UCSD-AML1 (cell line): ENCODE data around the gene MTCL1.

Experiments
- DNase-seq: peaks from one replicate; lab custom pipeline; 2025; ENCODE audit not compliant: unreplicated experiment; lab: John Stamatoyannopoulos, UW

The MTCL1 gene

GRCh38 chr18:8766559-8767293, 61.4 kb downstream of the MTCL1 start:
- DNase-seq = no peak

DNA sequence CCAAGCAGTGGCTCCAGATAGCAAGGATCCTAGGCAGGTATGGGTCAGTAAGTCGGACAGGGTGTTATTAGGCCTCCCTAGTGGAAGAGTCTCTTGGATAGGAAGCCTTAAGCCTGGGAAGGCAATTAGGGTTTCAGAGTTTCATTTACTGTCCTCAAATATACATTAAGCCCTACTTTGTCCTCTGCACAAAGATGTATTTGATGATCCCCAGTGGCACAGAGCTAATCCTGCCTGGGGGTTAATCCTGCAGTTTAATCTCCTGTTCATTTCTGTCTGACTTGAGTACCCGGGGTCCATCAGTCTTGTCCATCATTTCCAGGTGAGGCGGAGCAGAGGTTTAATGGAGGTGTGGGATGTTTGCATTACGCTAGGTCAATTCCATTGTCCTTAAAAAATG, 62.0 kb downstream of the MTCL1 start:
- DNase-seq = no peak

GRCh38 chr18:8769509-8770095, 64.2 kb downstream of the MTCL1 start:
- DNase-seq = no peak

GRCh38 chr18:8770657-8771056, 65.3 kb downstream of the MTCL1 start:
- DNase-seq = no peak

- DNase-seq = no peak
Observed at GRCh38 chr18:8771930-8772329, 66.6 kb downstream of the MTCL1 start.

GRCh38 chr18:8773980-8774379, 68.6 kb downstream of the MTCL1 start:
- no peak for DNase-seq

GRCh38 chr18:8776013-8776943, 70.9 kb downstream of the MTCL1 start:
- no peak for DNase-seq

- DNase-seq = no peak
Observed at GRCh38 chr18:8777846-8778245, 72.5 kb downstream of the MTCL1 start.

DNA sequence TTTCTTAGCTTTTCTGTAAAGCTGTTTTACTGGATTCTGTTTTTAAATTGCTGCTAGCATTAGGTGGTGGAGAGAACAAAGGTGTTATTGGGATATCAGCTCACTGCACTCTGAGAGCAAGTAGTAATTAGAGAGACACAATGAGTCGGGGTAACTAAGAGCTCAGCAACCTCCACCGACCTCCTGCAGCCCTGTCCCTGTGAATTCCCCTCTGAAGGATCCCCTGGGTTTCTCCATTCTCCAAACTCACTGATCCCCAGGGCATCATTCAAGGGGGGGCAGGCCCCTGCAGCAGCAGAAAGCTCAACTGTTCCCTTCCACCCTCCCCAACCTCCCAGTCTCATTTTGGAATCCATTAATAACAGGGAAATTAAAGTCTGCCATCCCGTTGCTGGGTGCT, 73.0 kb downstream of the MTCL1 start:
- DNase-seq = no peak

DNA sequence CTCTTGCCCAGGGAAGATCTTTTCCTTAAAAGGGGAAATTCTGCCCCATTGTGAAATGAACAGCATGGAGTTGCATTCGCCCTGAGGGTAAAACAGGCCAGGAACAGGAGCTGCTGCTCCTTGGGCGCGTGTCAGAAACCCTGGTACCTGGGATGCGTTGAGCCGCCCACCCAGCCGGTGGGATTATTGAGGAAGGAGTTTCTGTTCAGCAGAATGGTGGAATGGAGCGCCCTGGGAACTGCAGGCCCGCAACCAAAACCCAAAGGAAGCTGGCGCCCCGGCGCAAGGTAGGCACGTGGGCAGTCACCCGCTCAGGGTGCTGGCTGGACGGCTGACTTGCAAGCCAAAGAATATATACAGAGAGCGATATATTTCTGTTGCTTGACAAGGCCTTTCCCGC, 73.5 kb downstream of the MTCL1 start:
- DNase-seq = no peak

DNA sequence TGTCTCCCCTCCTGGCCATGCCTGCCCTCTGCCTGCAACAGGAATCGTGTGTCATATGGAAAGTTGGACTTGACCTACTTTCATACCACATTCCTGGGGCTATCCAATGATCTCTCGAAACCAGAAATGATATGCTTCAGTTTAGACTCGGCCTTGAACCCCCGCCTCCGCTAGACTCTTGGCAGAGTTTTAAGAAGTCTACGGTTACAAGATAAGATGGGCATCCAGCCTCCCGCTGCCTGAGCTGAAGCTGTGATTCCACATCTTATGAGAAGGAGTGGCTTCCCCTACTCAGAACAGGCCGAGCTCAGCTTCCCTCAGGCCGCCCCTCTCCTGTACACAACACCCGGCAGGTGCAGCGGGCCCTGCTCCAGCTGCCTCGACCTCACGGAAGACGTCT, 73.9 kb downstream of the MTCL1 start:
- no peak for DNase-seq

- no peak for DNase-seq
Observed at GRCh38 chr18:8780227-8780626, 74.9 kb downstream of the MTCL1 start.

DNA sequence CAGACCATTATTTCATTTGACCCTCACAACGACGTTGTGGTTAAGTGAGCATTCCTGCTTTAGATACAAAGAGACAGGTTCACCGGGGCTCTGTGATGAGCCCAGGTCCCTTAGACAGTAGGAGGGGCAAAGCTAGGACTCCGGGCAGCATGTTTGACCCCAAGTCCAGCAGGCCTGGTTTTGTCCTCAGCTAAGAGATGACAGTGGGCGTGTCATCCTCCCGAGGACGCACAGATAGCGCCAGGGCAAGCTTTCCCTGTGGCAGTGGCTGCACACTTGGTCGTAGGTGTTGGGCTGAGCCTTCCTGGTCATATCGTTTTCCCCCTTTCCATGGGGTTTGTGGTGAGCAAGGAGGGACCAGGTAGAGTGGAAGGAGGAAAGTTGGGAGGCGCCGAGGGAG, 76.3 kb downstream of the MTCL1 start:
- no peak for DNase-seq

DNA sequence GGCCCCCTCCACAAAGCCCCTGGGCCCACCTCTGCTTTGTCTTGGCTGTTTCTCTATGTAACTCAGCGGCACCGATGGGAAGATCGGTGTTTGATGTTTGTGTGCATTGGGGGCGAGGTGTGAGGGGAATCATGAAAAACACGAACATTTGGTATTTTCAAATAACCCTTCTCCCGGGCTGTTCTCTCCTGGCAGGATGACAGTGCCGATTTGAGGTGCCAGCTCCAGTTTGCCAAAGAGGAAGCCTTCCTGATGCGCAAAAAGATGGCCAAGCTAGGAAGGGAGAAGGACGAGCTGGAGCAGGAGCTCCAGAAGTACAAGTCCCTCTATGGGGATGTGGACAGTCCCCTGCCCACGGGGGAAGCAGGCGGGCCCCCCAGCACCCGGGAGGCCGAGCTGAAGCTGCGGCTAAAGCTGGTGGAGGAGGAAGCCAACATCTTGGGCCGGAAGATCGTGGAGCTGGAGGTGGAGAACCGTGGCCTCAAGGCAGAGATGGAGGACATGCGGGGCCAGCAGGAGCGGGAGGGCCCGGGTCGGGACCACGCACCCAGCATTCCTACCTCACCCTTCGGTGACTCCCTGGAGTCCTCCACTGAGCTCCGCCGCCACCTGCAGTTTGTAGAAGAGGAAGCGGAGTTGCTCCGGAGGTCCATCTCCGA, 78.1 kb downstream of the MTCL1 start:
- no peak for DNase-seq

DNA sequence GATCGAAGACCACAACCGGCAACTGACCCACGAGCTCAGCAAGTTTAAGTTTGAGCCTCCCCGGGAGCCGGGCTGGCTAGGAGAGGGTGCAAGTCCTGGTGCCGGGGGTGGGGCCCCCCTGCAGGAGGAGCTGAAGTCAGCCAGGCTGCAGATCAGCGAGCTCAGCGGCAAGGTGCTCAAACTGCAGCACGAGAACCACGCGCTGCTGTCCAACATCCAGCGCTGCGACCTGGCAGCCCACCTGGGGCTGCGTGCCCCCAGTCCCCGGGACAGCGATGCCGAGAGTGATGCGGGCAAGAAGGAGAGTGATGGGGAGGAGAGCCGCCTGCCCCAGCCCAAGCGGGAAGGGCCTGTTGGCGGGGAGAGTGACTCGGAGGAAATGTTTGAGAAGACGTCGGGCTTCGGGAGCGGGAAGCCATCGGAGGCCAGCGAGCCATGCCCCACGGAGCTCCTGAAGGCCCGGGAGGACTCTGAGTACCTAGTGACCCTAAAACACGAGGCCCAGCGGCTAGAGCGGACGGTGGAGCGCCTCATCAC, 78.7 kb downstream of the MTCL1 start:
- DNase-seq = no peak

DNA sequence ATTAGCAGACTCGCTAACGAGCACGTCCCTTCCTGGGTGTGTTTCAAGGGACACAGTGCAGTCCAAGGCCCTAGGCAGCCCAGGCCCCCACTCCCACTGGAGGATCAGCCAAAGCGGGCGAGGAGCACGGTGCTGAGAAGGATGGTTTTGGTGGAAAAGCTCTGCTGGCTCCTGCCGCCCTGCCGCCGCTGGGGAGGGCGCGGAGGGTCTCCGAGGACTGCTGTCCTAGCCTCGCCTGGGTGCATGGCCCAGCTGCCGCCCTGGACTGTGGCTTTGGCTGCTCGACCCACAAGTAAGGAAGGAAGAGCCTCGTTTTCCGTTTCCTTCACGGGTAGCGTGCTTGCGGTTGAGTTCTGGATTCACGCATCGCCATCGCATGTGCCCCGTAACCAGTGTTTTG, 79.9 kb downstream of the MTCL1 start:
- DNase-seq = no peak

DNA sequence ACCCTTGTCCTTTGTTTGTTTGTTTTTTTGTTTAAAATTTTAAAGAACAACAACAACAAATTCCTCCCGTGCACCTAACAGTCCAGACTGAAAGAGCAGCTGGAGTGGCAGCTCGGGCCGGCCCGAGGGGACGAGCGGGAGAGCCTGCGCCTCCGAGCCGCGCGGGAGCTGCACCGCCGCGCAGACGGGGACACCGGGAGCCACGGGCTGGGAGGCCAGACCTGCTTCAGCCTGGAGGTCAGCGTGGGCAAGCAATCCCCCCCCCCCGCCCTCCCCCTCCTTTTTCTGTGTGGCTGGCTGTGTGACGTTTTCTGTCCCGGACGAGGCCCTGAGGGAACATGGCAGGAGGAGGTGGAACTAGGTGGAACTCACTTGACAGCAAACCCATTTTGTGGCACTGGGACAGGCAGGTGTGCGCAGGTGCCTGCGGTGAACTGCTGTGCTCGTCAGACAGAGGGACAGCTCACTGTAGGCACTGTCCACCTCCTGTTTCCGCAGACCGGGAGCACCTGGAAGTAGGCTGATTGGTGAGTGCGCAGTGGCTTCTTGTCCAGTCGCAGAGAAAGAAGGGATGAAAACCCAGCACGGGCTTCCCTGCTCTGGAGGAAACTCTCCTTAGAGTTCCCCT, 80.6 kb downstream of the MTCL1 start:
- no peak for DNase-seq

GRCh38 chr18:8786483-8787370, 81.4 kb downstream of the MTCL1 start:
- no peak for DNase-seq

DNA sequence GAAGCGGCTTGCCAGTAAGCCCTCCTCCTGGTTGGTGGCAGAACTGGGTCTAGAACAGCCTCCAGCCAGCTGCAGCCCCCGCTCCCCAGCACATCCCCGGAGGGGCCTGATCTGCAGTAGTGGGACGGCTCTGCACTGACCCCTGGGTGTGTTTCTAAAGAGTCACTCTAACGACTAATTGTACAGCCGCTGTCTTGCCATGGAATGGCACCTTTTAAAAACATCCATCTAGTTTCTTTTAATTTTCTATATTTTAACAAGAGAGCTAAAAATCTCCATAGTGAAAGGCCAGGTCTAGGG, 82.0 kb downstream of the MTCL1 start:
- no peak for DNase-seq

GRCh38 chr18:8787794-8788193, 82.4 kb downstream of the MTCL1 start:
- no peak for DNase-seq
